H9 (cell line): ENCODE results near the gene COA6. TPM values are rescaled to one million over a fixed set of nuclear protein-coding genes. Genes with fewer than 3 reads are reported as not detected.

ENCODE experiments used
- DNase-seq: peaks from one replicate; pipeline ENCODE4 v3.0.0-alpha.2; 2017
- H2AFZ ChIP-seq: one replicate; pipeline ENCODE4 v1.6.1; 2013; ENCODE audit warnings: mild to moderate bottlenecking, low read length, control low read depth, moderate library complexity
- H2AK5ac ChIP-seq: 2 replicates; pipeline ENCODE4 v1.6.1; 2013; ENCODE audit warnings: low read length, control low read depth, mixed read lengths; ENCODE audit not compliant: insufficient read length
- H2BK120ac ChIP-seq: one replicate; pipeline ENCODE4 v1.6.1; 2013; ENCODE audit warnings: low read depth, mild to moderate bottlenecking, low read length, control low read depth, inconsistent platforms; ENCODE audit not compliant: poor library complexity, severe bottlenecking
- H2BK12ac ChIP-seq: 2 replicates; pipeline ENCODE4 v1.6.1; 2013; ENCODE audit warnings: low read length, control low read depth, mixed read lengths, low read depth; ENCODE audit not compliant: insufficient read length
- H2BK15ac ChIP-seq: 2 replicates; pipeline ENCODE4 v1.6.1; 2013; ENCODE audit warnings: low read depth, low read length, control low read depth
- H2BK20ac ChIP-seq: one replicate; pipeline ENCODE4 v1.6.1; 2013; ENCODE audit warnings: low read depth, mild to moderate bottlenecking, low read length, control low read depth, inconsistent platforms; ENCODE audit not compliant: poor library complexity, severe bottlenecking
- H2BK5ac ChIP-seq: 2 replicates; pipeline ENCODE4 v1.6.1; 2013; ENCODE audit warnings: low read length, control low read depth, mixed read lengths; ENCODE audit not compliant: insufficient read length
- H3K14ac ChIP-seq: 2 replicates; pipeline ENCODE4 v1.6.1; 2013; ENCODE audit warnings: low read length, control low read depth; ENCODE audit not compliant: insufficient read depth
- H3K18ac ChIP-seq: 2 replicates; pipeline ENCODE4 v1.6.1; 2013; ENCODE audit warnings: low read depth, mild to moderate bottlenecking, mixed read lengths, low read length, control low read depth; ENCODE audit not compliant: insufficient read length
- H3K23ac ChIP-seq: 2 replicates; pipeline ENCODE4 v1.6.1; 2013; ENCODE audit warnings: low read length, control low read depth, mixed read lengths, low read depth; ENCODE audit not compliant: insufficient read length
- H3K23me2 ChIP-seq: 2 replicates; pipeline ENCODE4 v1.6.1; 2013; ENCODE audit warnings: low read depth, mild to moderate bottlenecking, mixed read lengths, low read length, control low read depth; ENCODE audit not compliant: insufficient read length, poor library complexity, severe bottlenecking
- H3K27ac ChIP-seq: 2 replicates; pipeline ENCODE4 v1.5.1; 2013; ENCODE audit warnings: low read length, control low read depth, mixed read lengths, low read depth; ENCODE audit not compliant: insufficient read length
- H3K27me3 ChIP-seq: 2 replicates; pipeline ENCODE4 v1.6.1; 2013; ENCODE audit warnings: low read length, control low read depth, inconsistent platforms; ENCODE audit not compliant: insufficient read depth
- H3K4ac ChIP-seq: 2 replicates; pipeline ENCODE4 v1.6.1; 2013; ENCODE audit warnings: low read depth, mild to moderate bottlenecking, control low read depth, inconsistent platforms, low read length, moderate library complexity
- H3K4me1 ChIP-seq: 2 replicates; pipeline ENCODE4 v1.6.1; 2013; ENCODE audit warnings: low read length, control low read depth, inconsistent platforms; ENCODE audit not compliant: insufficient read depth
- H3K4me2 ChIP-seq: 2 replicates; pipeline ENCODE4 v1.6.1; 2013; ENCODE audit warnings: low read length, control low read depth, mixed read lengths; ENCODE audit not compliant: insufficient read length, insufficient read depth
- H3K56ac ChIP-seq: 2 replicates; pipeline ENCODE4 v1.6.1; 2013; ENCODE audit warnings: low read depth, mild to moderate bottlenecking, mixed read lengths, low read length, control low read depth; ENCODE audit not compliant: insufficient read length
- H3K79me1 ChIP-seq: 2 replicates; pipeline ENCODE4 v1.6.1; 2013; ENCODE audit warnings: low read depth, mild to moderate bottlenecking, moderate library complexity, low read length, control low read depth, inconsistent platforms; ENCODE audit not compliant: insufficient read depth, poor library complexity, severe bottlenecking
- H3K79me2 ChIP-seq: 2 replicates; pipeline ENCODE4 v1.6.1; 2013; ENCODE audit warnings: low read length, control low read depth, inconsistent platforms; ENCODE audit not compliant: insufficient read depth
- H3K9ac ChIP-seq: 2 replicates; pipeline ENCODE4 v1.6.1; 2013; ENCODE audit warnings: low read length, control low read depth, mixed read lengths; ENCODE audit not compliant: insufficient read length; ENCODE audit errors: extremely low read depth
- H3K9me3 ChIP-seq: one replicate; pipeline ENCODE4 v1.6.1; 2013; ENCODE audit warnings: low read depth, low read length, inconsistent platforms; ENCODE audit not compliant: control insufficient read depth
- H3T11ph ChIP-seq: one replicate; pipeline ENCODE4 v1.6.1; 2013; ENCODE audit warnings: mild to moderate bottlenecking, low read length, control low read depth, inconsistent platforms
- H4K20me1 ChIP-seq: one replicate; pipeline ENCODE4 v1.6.1; 2013; ENCODE audit not compliant: control insufficient read depth, insufficient read length, insufficient read depth
- H4K5ac ChIP-seq: 2 replicates; pipeline ENCODE4 v1.6.1; 2013; ENCODE audit warnings: low read depth, mild to moderate bottlenecking, mixed read lengths, low read length, control low read depth; ENCODE audit not compliant: insufficient read length
- H4K8ac ChIP-seq: replicated peaks from 2 replicates; pipeline ENCODE4 v1.6.1; 2013; ENCODE audit warnings: low read length, control low read depth, mixed read lengths, low read depth; ENCODE audit not compliant: insufficient read length
- H4K91ac ChIP-seq: 2 replicates; pipeline ENCODE4 v1.6.1; 2013; ENCODE audit warnings: low read depth, mild to moderate bottlenecking, moderate library complexity, mixed read lengths, low read length, control low read depth; ENCODE audit not compliant: insufficient read length
- H3K27ac Mint-ChIP-seq, 3 experiments: 2 replicates in 2 of 3; 3 replicates in 1 of 3; pipeline ENCODE4 v1.8.0; 2020 to 2021; ENCODE audit warnings: mixed read lengths in 3 of 3, mild to moderate bottlenecking in 1 of 3, moderate library complexity in 1 of 3
- H3K27me3 Mint-ChIP-seq: 2 replicates; pipeline ENCODE4 v1.8.0; 2021; ENCODE audit warnings: low read depth, mild to moderate bottlenecking, moderate library complexity, mixed read lengths
- H3K36me3 Mint-ChIP-seq, 3 experiments: 2 replicates in 2 of 3; 3 replicates in 1 of 3; pipeline ENCODE4 v1.8.0; 2020 to 2021; ENCODE audit warnings: low read depth in 3 of 3, mixed read lengths in 3 of 3; ENCODE audit not compliant: insufficient read depth in 1 of 3
- H3K4me1 Mint-ChIP-seq, 2 experiments: 2 replicates each; pipeline ENCODE4 v1.8.0; 2020; ENCODE audit warnings: mixed read lengths in 2 of 2
- H3K4me3 Mint-ChIP-seq, 2 experiments: 2 replicates in 1 of 2; 3 replicates in 1 of 2; pipeline ENCODE4 v1.8.0; 2020 to 2021; ENCODE audit warnings: mild to moderate bottlenecking in 2 of 2, mixed read lengths in 2 of 2, moderate library complexity in 1 of 2
- H3K9me3 Mint-ChIP-seq, 2 experiments: 2 replicates in 1 of 2; 3 replicates in 1 of 2; pipeline ENCODE4 v1.8.0; 2020; ENCODE audit warnings: mild to moderate bottlenecking in 2 of 2, mixed read lengths in 2 of 2, moderate library complexity in 1 of 2
- CTCF ChIP-seq: fragments of 200-600 bp; sonication (generic); conservative IDR thresholded peaks from 3 replicates; pipeline ENCODE4 v1.8.0; 2021; ENCODE audit warnings: antibody characterized with exemption, mild to moderate bottlenecking
- WGBS: extraction: QIAGEN DNeasy Blood & Tissue Kit; methylation state at CpG from one replicate; pipeline ENCODE4 v1.1.7; 2013; ENCODE audit warnings: missing lambda C conversion rate, low lambda C conversion rate, mixed read lengths; ENCODE audit not compliant: insufficient read length; ENCODE audit errors: extremely low coverage; 5-methylcytosine and 5-hydroxymethylcytosine counted together
- total RNA-seq: library from RNA; stranded (reverse); gene quantifications from 2 replicates; pipeline ENCODE4 v1.2.1, GENCODE V29; 2021

Gene COA6
- total RNA-seq, 1 experiment from 2014 or later: 42.3 TPM

- Histone ChIP-seq H3T11ph (no peak overlapping the region), H4K8ac (no peak overlapping the region), H2BK12ac (no peak overlapping the region), H4K5ac (no peak overlapping the region), H3K4ac (no peak overlapping the region), H3K23ac (no peak overlapping the region), H3K27ac (no peak overlapping the region), H3K14ac (no peak overlapping the region), H3K9me3 (no peaks in the 10 kb centered on the region), H2BK120ac (no peak overlapping the region), H3K79me1 (no peaks in the 10 kb centered on the region), H3K27me3 (no peaks in the 10 kb centered on the region), H3K79me2 (no peaks in the 10 kb centered on the region), H3K18ac (no peak overlapping the region), H3K4me2 (no peak overlapping the region), H2AK5ac (no peak overlapping the region), H3K56ac (no peak overlapping the region), H3K9ac (no peak overlapping the region), H4K20me1 (no peaks in the 10 kb centered on the region), H4K91ac (no peak overlapping the region), H3K23me2 (no peaks in the 10 kb centered on the region), H2AFZ (no peak overlapping the region), H2BK5ac (no peak overlapping the region), H2BK15ac (no peak overlapping the region), H2BK20ac (no peak overlapping the region), H3K4me1 (no peaks in the 10 kb centered on the region)
- peaks cover 0 to 4% of the 10 kb centered on the region in 2 experiments; a peak in 1 of 4 replicates for H3K4me1 Mint-ChIP-seq
- no peak overlapping the region for H3K4me3 Mint-ChIP-seq
- TF ChIP-seq CTCF: no peak
- WGBS: no CpG with 5 or more reads among the region's 3 CpGs
- H3K27me3 Mint-ChIP-seq: peaks cover 4% of the 10 kb centered on the region
- DNase-seq: no peak
- no peaks in the 10 kb centered on the region for H3K9me3 Mint-ChIP-seq
- H3K36me3 Mint-ChIP-seq: no peaks in the 10 kb centered on the region
- no peak overlapping the region for H3K27ac Mint-ChIP-seq
These were observed 12.1 kb upstream of the COA6 start for GRCh38 chr1:234361102-234361603.
